ENCODE measurements around the gene FAM81A. TPM values are rescaled to one million over a fixed set of nuclear protein-coding genes. Genes with fewer than 3 reads are reported as not detected.
"Not testable (repeated sequence)": the region's sequence is repeated elsewhere in the genome, so short reads cannot be mapped to it uniquely, and the experiment has no call there.

The FAM81A gene
- polyA plus RNA-seq, 4 donors = 1.1 to 7.1 (median 2.7) TPM; not detected in 1

GRCh38 chr15:59416816-59417215 is 21.2 kb upstream of the FAM81A start:
- Histone ChIP-seq H3K9me3 (ENCODE audit: control insufficient read depth in 2 of 2, insufficient read depth in 1 of 2, low read depth in 1 of 2, low read length in 1 of 2) (no peaks in the 10 kb centered on the region), H3K4me3 (ENCODE audit: low read depth in 1 of 3, low read length in 3 of 3) (no peak overlapping the region), H3K27me3 (ENCODE audit: control insufficient read depth in 3 of 3, insufficient read depth in 3 of 3, low read length in 3 of 3) (peaks cover 0 to 17% (median 0%) of the 10 kb centered on the region in 3 donors), H3K36me3 (ENCODE audit: control insufficient read depth in 3 of 3, insufficient read depth in 2 of 3, low read depth in 1 of 3, low read length in 3 of 3) (no peaks in the 10 kb centered on the region), H3K27ac (ENCODE audit: low read depth in 1 of 3, low read length in 2 of 3) (no peak overlapping the region), H3K4me1 (ENCODE audit: control insufficient read depth in 3 of 3, insufficient read depth in 2 of 3, low read depth in 1 of 3, low read length in 2 of 3) (peaks cover 0 to 3% (median 0%) of the 10 kb centered on the region in 3 donors)
- no peak for FAIRE-seq
- DNase-seq = no peak
- WGBS, 3 donors = 70 to 82% (median 72%) methylated on average over 4 of the region's 4 CpGs

- FAIRE-seq (no peak), DNase-seq (no peak)
- Histone ChIP-seq H3K9me3 (ENCODE audit: control insufficient read depth in 2 of 2, insufficient read depth in 1 of 2, low read depth in 1 of 2, low read length in 1 of 2) (no peaks in the 10 kb centered on the region), H3K27me3 (ENCODE audit: control insufficient read depth in 3 of 3, insufficient read depth in 3 of 3, low read length in 3 of 3) (peaks cover 0 to 17% (median under 1%) of the 10 kb centered on the region in 3 donors), H3K4me3 (ENCODE audit: low read depth in 1 of 3, low read length in 3 of 3) (no peak overlapping the region), H3K27ac (ENCODE audit: low read depth in 1 of 3, low read length in 2 of 3) (no peak overlapping the region), H3K36me3 (ENCODE audit: control insufficient read depth in 3 of 3, insufficient read depth in 2 of 3, low read depth in 1 of 3, low read length in 3 of 3) (no peaks in the 10 kb centered on the region), H3K4me1 (ENCODE audit: control insufficient read depth in 3 of 3, insufficient read depth in 2 of 3, low read depth in 1 of 3, low read length in 2 of 3) (no peaks in the 10 kb centered on the region)
- whole genome bisulfite sequencing, 3 donors = 58 to 69% (median 65%) methylated on average over 1 of the region's 1 CpG
Observed at GRCh38 chr15:59419170-59419569, 18.8 kb upstream of the FAM81A start.

DNA sequence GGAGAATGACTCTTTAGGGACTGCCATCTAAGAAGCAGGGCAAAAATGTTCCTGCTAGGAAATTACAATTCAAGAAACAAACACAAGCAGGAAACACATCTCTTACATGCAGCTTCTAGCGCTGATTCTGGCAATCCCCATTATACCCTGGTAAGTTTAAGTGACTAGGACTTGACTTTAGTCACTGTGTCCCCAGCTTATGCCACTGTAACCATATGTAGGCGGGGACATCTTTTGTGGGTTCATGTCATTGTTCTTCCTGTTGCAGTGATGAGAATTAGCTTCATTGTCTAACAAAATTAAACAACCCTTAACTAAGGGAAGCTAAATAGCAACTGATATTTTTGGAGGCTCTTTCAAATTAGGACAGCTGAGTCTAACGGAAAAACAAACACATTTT is 17.9 kb upstream of the FAM81A start:
- 68 to 84% (median 77%) methylated on average over 3 of the region's 3 CpGs for WGBS, 3 donors
- FAIRE-seq (no peak), DNase-seq (peak in 1 of 2 donors; percentile 49)
- peaks cover 0 to 17% (median 3%) of the 10 kb centered on the region in 3 donors for H3K27me3 ChIP-seq (ENCODE audit: control insufficient read depth in 3 of 3, insufficient read depth in 3 of 3, low read length in 3 of 3)
- H3K27ac ChIP-seq (ENCODE audit: low read depth in 1 of 3, low read length in 2 of 3) = no peak overlapping the region
- H3K36me3 ChIP-seq (ENCODE audit: control insufficient read depth in 3 of 3, insufficient read depth in 2 of 3, low read depth in 1 of 3, low read length in 3 of 3) = no peaks in the 10 kb centered on the region
- H3K4me1 ChIP-seq (ENCODE audit: control insufficient read depth in 3 of 3, insufficient read depth in 2 of 3, low read depth in 1 of 3, low read length in 2 of 3) = no peaks in the 10 kb centered on the region
- no peaks in the 10 kb centered on the region for H3K9me3 ChIP-seq (ENCODE audit: control insufficient read depth in 2 of 2, insufficient read depth in 1 of 2, low read depth in 1 of 2, low read length in 1 of 2)
- H3K4me3 ChIP-seq (ENCODE audit: low read depth in 1 of 3, low read length in 3 of 3) = no peak overlapping the region

DNA sequence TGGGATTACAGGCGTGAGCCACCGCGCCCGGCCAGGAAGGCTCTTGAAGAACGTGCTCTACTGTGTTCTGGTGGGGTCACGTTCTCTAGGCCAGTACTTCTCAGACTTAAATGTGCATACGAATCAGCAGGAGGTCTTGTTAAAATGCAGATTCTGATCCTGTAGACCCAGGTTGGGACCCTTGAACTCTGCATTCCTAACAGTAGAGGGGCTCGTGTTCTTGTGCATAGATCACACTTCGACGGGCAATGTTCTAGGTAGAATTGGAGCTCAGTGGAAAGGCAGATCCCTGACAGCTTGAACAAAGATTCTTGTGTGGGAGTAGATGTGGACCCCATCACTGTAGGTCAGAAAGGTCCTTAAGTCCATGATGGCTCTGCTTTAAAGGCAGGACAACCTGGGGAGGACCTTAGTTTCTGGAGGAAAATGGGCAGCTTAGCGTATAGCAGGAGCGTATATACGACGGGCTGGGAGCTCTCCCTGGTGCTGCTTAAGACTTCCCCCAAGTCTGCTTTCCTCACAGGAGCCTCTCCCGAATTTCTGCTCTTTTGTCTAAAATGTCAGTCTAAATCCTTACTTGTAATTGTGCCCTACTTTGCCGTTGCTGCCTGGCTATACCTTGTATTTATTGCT is 16.9 kb upstream of the FAM81A start:
- Histone ChIP-seq H3K27ac (ENCODE audit: low read depth in 1 of 3, low read length in 2 of 3) (no peak overlapping the region), H3K4me1 (ENCODE audit: control insufficient read depth in 3 of 3, insufficient read depth in 2 of 3, low read depth in 1 of 3, low read length in 2 of 3) (no peaks in the 10 kb centered on the region), H3K36me3 (ENCODE audit: control insufficient read depth in 3 of 3, insufficient read depth in 2 of 3, low read depth in 1 of 3, low read length in 3 of 3) (no peaks in the 10 kb centered on the region), H3K4me3 (ENCODE audit: low read depth in 1 of 3, low read length in 3 of 3) (no peak overlapping the region), H3K27me3 (ENCODE audit: control insufficient read depth in 3 of 3, insufficient read depth in 3 of 3, low read length in 3 of 3) (peaks cover 0 to 15% (median 3%) of the 10 kb centered on the region in 3 donors), H3K9me3 (ENCODE audit: control insufficient read depth in 2 of 2, insufficient read depth in 1 of 2, low read depth in 1 of 2, low read length in 1 of 2) (no peaks in the 10 kb centered on the region)
- 39 to 59% (median 50%) methylated on average over 12 to 13 of the region's 16 CpGs for WGBS, 3 donors
- DNase-seq (peak in 1 of 2 donors; percentile 48), FAIRE-seq (no peak)

DNA sequence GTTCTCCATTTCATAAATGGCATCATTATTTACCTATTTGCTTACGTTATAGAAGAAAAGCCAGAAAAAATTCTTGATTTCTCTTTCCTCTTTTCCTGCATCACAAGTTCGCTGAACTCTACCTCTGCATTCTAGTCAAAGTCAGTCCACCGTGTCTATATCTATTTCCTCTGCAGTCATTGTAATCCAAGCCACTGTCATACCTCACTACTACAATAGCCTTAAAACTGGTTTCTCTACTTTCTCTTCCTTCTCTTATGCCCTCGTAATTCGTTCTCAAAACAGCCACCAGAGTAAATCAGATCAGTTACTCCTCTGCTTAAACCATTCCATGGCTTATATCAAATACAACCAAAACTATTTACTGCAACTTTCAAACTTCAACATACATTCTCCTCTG is 13.4 kb upstream of the FAM81A start:
- DNase-seq (no peak), FAIRE-seq (no peak)
- WGBS, 3 donors = 35 to 57% (median 50%) methylated on average over 5 of the region's 5 CpGs
- Histone ChIP-seq H3K4me3 (ENCODE audit: low read depth in 1 of 3, low read length in 3 of 3) (no peak overlapping the region), H3K9me3 (ENCODE audit: control insufficient read depth in 2 of 2, insufficient read depth in 1 of 2, low read depth in 1 of 2, low read length in 1 of 2) (peaks cover 0 to 3% of the 10 kb centered on the region in 2 donors), H3K36me3 (ENCODE audit: control insufficient read depth in 3 of 3, insufficient read depth in 2 of 3, low read depth in 1 of 3, low read length in 3 of 3) (no peaks in the 10 kb centered on the region), H3K27ac (ENCODE audit: low read depth in 1 of 3, low read length in 2 of 3) (no peak overlapping the region), H3K27me3 (ENCODE audit: control insufficient read depth in 3 of 3, insufficient read depth in 3 of 3, low read length in 3 of 3) (peaks cover 0 to 8% (median 3%) of the 10 kb centered on the region in 3 donors), H3K4me1 (ENCODE audit: control insufficient read depth in 3 of 3, insufficient read depth in 2 of 3, low read depth in 1 of 3, low read length in 2 of 3) (no peaks in the 10 kb centered on the region)

GRCh38 chr15:59428898-59429297 is 9.1 kb upstream of the FAM81A start:
- not testable (repeated sequence) for H3K36me3 ChIP-seq (ENCODE audit: control insufficient read depth in 3 of 3, insufficient read depth in 2 of 3, low read depth in 1 of 3, low read length in 3 of 3); FAIRE-seq

GRCh38 chr15:59432389-59432788 is 5.6 kb upstream of the FAM81A start:
- H3K4me3 ChIP-seq (ENCODE audit: low read depth in 1 of 3, low read length in 3 of 3) = no peak overlapping the region
- H3K4me1 ChIP-seq (ENCODE audit: control insufficient read depth in 3 of 3, insufficient read depth in 2 of 3, low read depth in 1 of 3, low read length in 2 of 3) = peaks cover 0 to 8% (median 3%) of the 10 kb centered on the region in 3 donors
- peaks cover 0 to 3% of the 10 kb centered on the region in 2 donors for H3K9me3 ChIP-seq (ENCODE audit: control insufficient read depth in 2 of 2, insufficient read depth in 1 of 2, low read depth in 1 of 2, low read length in 1 of 2)
- DNase-seq = peak; percentile 77 to 82
- no peak for FAIRE-seq
- WGBS, 3 donors = 32 to 63% (median 57%) methylated on average over 1 of the region's 1 CpG
- H3K27ac ChIP-seq (ENCODE audit: low read depth in 1 of 3, low read length in 2 of 3) = no peak overlapping the region
- H3K27me3 ChIP-seq (ENCODE audit: control insufficient read depth in 3 of 3, insufficient read depth in 3 of 3, low read length in 3 of 3) = peaks cover 0 to 13% (median 0%) of the 10 kb centered on the region in 3 donors
- H3K36me3 ChIP-seq (ENCODE audit: control insufficient read depth in 3 of 3, insufficient read depth in 2 of 3, low read depth in 1 of 3, low read length in 3 of 3) = no peaks in the 10 kb centered on the region

More at GRCh38 chr15:59428898-59429297, 9.1 kb upstream of the FAM81A start:
- not testable (repeated sequence) for H3K27ac ChIP-seq (ENCODE audit: low read depth in 1 of 3, low read length in 2 of 3); H3K4me1 ChIP-seq (ENCODE audit: control insufficient read depth in 3 of 3, insufficient read depth in 2 of 3, low read depth in 1 of 3, low read length in 2 of 3); DNase-seq; H3K27me3 ChIP-seq (ENCODE audit: control insufficient read depth in 3 of 3, insufficient read depth in 3 of 3, low read length in 3 of 3); H3K9me3 ChIP-seq (ENCODE audit: control insufficient read depth in 2 of 2, insufficient read depth in 1 of 2, low read depth in 1 of 2, low read length in 1 of 2); H3K4me3 ChIP-seq (ENCODE audit: low read depth in 1 of 3, low read length in 3 of 3)
- WGBS, 3 donors = 73 to 83% (median 77%) methylated on average over 3 of the region's 3 CpGs

GRCh38 chr15:59434481-59434880 is 3.5 kb upstream of the FAM81A start:
- WGBS, 3 donors = 68 to 79% (median 79%) methylated on average over 4 of the region's 4 CpGs
- Histone ChIP-seq H3K4me1 (ENCODE audit: control insufficient read depth in 3 of 3, insufficient read depth in 2 of 3, low read depth in 1 of 3, low read length in 2 of 3) (peaks cover 0 to 16% (median 5%) of the 10 kb centered on the region in 3 donors), H3K4me3 (ENCODE audit: low read depth in 1 of 3, low read length in 3 of 3) (no peak overlapping the region), H3K36me3 (ENCODE audit: control insufficient read depth in 3 of 3, insufficient read depth in 2 of 3, low read depth in 1 of 3, low read length in 3 of 3) (no peaks in the 10 kb centered on the region), H3K27ac (ENCODE audit: low read depth in 1 of 3, low read length in 2 of 3) (no peak overlapping the region), H3K9me3 (ENCODE audit: control insufficient read depth in 2 of 2, insufficient read depth in 1 of 2, low read depth in 1 of 2, low read length in 1 of 2) (no peaks in the 10 kb centered on the region), H3K27me3 (ENCODE audit: control insufficient read depth in 3 of 3, insufficient read depth in 3 of 3, low read length in 3 of 3) (peaks cover 0 to 25% (median 0%) of the 10 kb centered on the region in 3 donors)
- no peak for DNase-seq
- no peak for FAIRE-seq

DNA sequence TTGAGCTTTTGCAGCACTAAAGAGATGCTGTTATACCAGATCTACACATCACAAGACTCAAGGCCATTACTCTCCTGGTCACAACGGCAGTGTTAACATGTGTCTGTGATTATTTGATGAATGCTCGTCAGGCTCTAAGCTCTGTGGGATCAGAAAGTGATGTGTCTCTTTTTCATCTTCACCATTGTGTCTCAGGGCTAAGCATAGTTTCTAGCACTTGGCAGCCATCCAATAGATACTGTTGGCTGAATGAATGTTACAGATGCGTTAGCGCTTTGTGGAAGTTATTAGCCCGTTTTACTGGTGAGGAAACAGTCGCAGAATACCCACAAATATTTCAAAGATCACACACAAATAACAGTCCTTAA is 1.2 kb upstream of the FAM81A start:
- FAIRE-seq (no peak), DNase-seq (peak; percentile 29 to 38)
- H3K4me1 ChIP-seq (ENCODE audit: control insufficient read depth in 3 of 3, insufficient read depth in 2 of 3, low read depth in 1 of 3, low read length in 2 of 3) = peaks cover 0 to 16% (median 5%) of the 10 kb centered on the region in 3 donors
- 6 to 19% (median 12%) methylated on average over 6 of the region's 6 CpGs for WGBS, 3 donors
- H3K27me3 ChIP-seq (ENCODE audit: control insufficient read depth in 3 of 3, insufficient read depth in 3 of 3, low read length in 3 of 3) = peaks cover 0 to 25% (median 0%) of the 10 kb centered on the region in 3 donors
- no peaks in the 10 kb centered on the region for H3K36me3 ChIP-seq (ENCODE audit: control insufficient read depth in 3 of 3, insufficient read depth in 2 of 3, low read depth in 1 of 3, low read length in 3 of 3)
- H3K9me3 ChIP-seq (ENCODE audit: control insufficient read depth in 2 of 2, insufficient read depth in 1 of 2, low read depth in 1 of 2, low read length in 1 of 2) = no peaks in the 10 kb centered on the region
- no peak overlapping the region for H3K27ac ChIP-seq (ENCODE audit: low read depth in 1 of 3, low read length in 2 of 3)
- H3K4me3 ChIP-seq (ENCODE audit: low read depth in 1 of 3, low read length in 3 of 3) = no peak overlapping the region

Measured in small intestine (tissue), 7 donors.